DMS153 treated with DMSO at 0.1 percent for 48 hours (cell line): ENCODE results near the gene FRYL.
"Not testable (repeated sequence)": the region's sequence is repeated elsewhere in the genome, so short reads cannot be mapped to it uniquely, and the experiment has no call there.

Experiments
- DNase-seq: peaks from one replicate; lab custom pipeline; 2025; ENCODE audit not compliant: unreplicated experiment; lab: John Stamatoyannopoulos, UW

FRYL gene

GRCh38 chr4:48699475-48699874, 80.6 kb downstream of the FRYL start:
- DNase-seq = no peak

- DNase-seq = no peak
These were observed 81.8 kb downstream of the FRYL start for GRCh38 chr4:48698029-48698971.

DNA sequence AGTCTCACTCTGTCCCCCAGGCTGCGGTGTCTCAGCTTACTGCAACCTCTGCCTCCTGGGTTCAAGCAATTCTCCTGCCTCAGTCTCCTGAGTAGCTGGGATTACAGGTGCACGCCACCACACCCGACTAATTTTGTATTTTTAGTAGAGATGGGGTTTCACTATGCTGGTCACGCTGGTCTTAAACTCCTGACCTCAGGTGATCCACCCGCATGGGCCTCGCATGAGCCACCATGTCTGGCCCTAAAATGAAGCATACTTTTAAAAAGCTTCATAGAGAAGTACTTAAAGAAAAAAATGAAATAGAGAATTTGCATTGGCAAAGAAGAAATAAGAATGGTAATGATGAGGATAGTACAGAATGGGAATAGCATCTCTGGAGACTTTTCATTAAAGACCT, 82.6 kb downstream of the FRYL start:
- DNase-seq = not testable (repeated sequence)

- DNase-seq = no peak
These were observed 85.3 kb downstream of the FRYL start for GRCh38 chr4:48694824-48695223.

DNA sequence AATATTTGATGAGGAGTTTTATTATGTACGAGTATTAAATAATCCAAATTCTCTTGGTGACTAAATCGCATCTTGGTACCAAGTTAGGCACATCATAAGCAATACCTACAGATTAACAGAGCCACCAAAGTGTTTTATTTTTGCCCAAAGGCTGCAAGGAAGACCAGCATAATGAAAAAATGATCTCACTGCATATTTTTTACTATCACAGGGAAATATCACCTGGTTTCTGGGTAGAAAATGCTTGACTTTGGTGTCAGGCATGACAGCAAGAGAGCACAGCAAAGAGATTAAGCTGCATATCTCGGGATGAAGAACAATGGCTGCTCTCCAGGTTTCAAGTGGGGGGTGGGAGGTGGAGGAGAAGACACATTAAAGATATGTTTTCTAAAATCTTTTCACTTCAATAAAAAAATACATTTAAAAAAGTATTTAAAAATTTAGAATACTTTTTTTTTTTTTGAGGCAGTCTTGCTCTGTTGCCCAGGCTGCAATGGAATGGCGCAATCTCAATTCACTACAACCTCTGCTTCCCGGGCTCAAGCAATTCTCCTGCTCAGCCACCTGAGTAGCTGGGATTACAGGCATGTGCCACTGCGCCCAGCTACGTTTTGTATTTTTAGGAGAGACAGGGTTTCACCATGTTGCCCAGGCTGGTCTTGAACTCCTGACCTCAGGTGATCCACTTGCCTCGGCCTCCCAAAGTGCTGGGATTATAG, 86.1 kb downstream of the FRYL start:
- no peak for DNase-seq

GRCh38 chr4:48692897-48693296, 87.2 kb downstream of the FRYL start:
- DNase-seq = no peak

- DNase-seq = no peak
These were observed 88.0 kb downstream of the FRYL start for GRCh38 chr4:48692044-48692443.

DNA sequence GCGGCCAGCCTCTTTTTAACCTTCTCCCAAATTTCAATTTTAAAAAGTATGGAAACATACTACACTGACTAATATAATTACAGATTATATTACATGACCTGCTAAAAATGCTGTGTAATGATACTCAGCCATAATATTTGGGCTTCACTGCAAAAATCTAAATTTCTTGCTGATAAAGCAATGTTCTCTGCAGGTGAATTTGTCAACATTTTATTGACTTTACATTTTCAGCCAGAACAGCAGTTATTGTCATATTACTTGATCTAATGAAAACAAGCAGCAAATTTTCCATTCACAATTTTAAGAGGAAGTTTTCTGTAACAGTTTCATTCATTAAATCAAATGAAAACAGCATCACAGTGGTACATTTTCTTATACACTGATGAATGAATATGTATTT, 91.1 kb downstream of the FRYL start:
- DNase-seq = no peak

DNA sequence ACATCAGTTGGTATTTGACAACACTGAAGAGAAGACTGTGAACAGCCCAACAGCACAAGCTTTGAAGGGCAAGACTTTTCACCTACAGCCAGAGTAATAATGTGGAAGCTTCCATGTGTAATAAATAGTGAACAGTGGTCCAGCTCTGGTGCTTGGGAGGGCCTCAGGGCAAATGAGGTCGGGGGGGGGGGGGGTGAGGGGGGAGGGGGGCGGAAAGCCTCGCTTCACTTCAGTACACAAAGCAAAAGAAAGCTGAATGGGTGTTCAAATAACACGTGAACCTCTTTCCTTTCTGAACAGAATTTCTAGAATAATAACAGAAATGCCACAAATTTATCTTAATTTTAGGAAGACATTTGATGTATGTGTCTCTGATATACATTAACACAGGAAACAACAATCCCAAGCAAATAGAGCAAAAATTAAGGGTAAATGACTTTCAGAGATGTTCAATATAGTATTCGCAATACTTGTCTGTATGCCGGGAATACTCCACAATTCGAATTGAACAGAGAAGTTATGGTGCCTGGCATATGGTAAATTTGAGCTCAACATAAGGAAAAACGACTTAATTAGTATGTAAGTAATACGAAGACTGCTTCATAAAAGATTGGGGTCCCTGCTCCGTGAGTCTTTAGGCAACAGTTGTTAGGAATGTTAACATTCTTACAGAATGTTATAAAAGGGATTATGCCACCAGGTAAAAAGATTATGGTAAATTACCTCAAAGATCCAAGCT, 92.6 kb downstream of the FRYL start:
- no peak for DNase-seq

DNA sequence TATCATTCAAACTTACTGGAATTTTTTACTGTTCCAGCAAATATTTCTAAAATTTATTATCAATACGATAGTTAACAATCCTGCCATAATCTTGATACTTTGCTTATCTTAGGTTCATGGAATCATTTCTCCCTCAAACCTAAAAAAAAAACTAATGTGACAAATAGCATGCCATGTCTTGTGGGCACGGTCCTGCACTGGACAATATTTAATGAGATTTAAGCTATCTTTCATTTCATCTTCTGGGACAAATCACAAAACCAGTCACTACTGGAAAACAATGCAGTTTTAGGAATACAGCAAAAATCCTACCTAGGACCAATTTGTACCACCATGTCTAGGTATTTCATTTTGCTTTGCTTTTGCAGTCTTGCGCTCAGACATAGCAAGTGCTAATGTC, 93.7 kb downstream of the FRYL start:
- no peak for DNase-seq

DNA sequence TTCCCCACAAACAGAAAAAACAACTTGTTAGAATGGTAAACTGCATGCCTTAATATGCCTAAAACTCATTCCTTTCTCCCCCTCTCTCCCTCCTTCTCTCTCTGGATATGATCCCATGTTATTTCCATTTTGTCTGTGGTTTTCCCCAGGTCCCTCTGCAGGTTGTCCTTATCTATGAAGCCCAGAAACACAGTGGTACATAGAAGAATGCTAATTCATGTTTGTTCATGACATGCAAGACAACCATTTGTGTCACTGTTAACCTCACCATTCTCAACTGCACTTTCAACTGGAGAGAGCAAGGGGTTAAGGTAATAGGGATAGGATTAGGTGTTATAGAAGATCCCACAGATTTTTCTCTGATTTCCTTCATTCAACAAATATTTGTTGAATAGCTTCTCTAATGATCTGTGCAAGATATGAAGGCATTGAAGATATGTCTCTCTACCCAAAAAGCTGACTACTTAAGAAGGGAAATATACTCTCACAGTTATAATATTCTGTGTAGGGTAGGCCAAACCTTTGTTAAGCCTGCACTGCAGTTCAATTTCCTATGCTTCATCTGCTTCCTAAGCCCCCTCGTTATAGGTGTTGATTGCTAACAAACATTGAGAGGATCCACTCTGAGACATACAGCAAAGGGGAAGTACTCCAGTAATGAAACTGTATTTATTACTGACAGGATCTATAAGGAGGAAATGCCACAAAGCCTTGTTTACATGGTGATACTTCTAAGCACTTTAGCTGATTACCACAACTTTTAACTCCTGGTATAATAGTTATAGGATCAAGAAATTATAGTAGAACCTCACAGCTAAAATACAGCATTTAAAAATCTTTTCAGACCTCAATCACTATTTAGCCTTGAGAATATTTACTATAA, 96.1 kb downstream of the FRYL start:
- DNase-seq = no peak

DNA sequence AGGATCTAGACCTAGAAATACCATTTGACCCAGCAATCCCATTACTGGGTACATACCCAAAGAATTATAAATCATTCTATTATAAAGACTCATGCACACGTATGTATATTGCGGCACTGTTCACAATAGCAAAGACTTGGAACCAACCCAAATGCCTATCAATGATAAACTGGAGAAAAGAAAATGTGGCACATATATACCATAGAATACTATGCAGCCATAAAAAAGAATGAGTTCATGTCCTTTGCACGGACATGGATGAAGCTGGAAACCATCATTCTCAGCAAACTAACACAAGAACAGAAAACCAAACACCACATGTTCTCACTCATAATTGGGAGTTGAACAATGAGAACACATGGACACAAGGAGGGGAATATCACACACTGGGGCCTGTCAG, 97.2 kb downstream of the FRYL start:
- DNase-seq = not testable (repeated sequence)

GRCh38 chr4:48681856-48682255, 98.2 kb downstream of the FRYL start:
- no peak for DNase-seq

- DNase-seq = no peak
These were observed 99.1 kb downstream of the FRYL start for GRCh38 chr4:48680848-48681568.

- DNase-seq = no peak
These were observed 106.5 kb downstream of the FRYL start for GRCh38 chr4:48673537-48673936.

DNA sequence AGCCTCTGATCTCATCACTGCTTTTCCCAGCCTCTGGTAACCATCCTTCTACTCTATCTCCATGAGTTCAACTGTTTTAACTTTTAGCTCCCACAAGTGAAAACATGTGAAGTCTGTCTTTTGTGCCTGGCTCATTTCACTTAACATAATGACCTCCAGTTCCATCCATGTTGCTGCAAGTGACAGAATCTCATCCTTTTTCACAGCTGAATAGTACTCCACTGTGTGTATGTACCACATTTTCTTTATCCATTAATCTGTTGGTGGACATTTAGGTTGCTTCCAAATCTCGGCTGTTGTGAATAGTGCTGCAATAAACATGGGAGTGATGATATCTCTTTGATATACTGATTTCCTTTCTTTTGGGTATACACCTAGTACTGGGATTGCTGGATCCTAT, 109.5 kb downstream of the FRYL start:
- no peak for DNase-seq

DNA sequence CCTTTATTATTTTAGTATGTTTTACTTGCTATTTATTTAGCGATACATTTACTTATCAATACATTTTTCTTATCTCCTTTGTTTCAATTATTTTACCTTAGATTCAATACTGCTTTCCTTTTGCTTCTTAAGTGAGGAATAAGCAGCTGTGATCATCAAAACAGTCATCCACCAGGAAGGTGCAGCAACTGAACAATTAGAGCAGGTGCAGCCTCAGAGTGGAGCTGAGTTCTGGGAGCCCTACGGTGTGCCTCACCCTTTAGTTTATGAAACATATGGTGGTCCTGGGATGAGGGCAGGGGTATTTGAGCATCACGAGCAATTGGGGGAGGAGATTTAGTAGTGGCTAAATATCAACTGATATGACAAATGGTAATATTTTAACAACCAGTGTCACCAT, 111.0 kb downstream of the FRYL start:
- DNase-seq = no peak

DNA sequence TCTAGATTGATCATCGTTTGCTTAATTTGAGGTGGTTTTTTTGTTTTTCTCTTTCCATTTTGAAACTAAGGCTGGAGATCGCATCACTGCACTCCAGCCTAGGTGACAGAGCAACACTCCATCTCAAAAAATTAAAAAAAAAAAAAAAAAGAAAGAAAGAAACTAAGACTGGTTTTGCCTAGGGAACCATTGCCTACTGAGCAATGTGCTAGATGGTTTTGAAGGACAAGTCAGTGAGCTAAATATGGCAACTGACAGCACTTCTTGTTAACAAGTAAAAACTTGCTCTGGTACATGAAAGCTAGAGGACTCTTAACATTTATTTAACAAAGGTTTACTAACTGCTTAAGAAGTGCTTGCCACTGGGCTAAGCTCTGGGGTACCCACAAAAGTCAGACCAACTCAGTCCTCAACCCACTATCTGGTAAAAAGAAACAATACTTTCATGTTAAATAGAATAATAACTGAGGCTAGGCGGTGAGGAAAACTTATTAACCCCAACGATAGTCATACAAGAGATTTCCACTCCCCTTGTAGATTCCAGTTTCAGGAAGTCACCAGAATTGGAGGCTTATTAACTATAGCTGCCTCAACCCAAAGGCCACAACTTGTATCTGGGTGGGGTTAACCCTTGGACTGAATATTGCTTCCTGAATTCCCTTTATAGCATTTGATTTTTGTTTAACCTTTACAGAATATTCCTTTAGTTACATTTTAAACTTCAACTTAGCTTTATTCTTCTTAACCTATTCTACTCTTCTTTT, 111.6 kb downstream of the FRYL start:
- DNase-seq = no peak

- no peak for DNase-seq
These were observed 112.9 kb downstream of the FRYL start for GRCh38 chr4:48667148-48667547.
